AG10803 (cell line): ENCODE results near the gene TRABD.
"Not testable (repeated sequence)": the region's sequence is repeated elsewhere in the genome, so short reads cannot be mapped to it uniquely, and the experiment has no call there.

ENCODE experiments used
- DNase-seq: peaks from one replicate; pipeline ENCODE4 v3.0.0; 2010; ENCODE audit warnings: low read depth
- H3K4me3 ChIP-seq: 2 replicates; pipeline ENCODE4 v1.5.1; 2011; ENCODE audit warnings: mild to moderate bottlenecking, low read length, control low read depth
- TF ChIP-seq, protein P1 (sequence below): conservative IDR thresholded peaks from 2 replicates; pipeline ENCODE4 v1.5.1; 2011; ENCODE audit warnings: mild to moderate bottlenecking, low read length, control low read depth, inconsistent platforms

The TRABD gene

DNA sequence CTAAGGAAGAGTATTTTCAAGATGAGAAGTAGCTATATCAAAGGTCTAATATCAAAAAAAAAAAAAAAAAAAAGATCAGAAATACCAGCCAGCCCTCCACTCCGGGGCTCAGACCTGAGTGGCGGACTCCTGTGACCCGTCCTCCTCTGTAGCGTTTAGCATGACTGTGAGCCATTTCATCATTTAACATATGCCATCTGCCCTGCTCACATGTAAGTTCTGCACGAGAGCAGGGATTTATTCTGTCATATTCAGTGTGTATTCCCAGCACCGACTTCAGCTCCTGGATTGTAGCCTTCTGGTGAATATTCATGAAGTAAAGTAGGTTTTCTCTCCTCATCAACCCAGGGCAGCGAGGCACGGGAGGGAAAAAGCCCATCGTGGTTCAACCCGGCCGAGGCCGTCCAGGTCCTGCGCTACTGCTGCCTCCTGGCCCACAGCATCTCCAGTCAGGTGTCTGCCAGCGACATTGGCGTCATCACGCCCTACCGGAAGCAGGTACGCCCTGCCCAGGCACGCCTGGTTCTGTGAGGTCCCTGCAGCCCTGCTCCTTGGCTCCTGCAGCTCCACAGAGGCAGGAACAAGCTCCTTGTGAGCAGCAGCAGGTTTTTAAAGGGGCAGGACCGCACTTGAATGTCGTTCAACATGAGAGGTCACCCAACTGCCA, 27.9 kb upstream of the TRABD start:
- H3K4me3 ChIP-seq: no peak overlapping the region
- TF ChIP-seq, protein P1, sequence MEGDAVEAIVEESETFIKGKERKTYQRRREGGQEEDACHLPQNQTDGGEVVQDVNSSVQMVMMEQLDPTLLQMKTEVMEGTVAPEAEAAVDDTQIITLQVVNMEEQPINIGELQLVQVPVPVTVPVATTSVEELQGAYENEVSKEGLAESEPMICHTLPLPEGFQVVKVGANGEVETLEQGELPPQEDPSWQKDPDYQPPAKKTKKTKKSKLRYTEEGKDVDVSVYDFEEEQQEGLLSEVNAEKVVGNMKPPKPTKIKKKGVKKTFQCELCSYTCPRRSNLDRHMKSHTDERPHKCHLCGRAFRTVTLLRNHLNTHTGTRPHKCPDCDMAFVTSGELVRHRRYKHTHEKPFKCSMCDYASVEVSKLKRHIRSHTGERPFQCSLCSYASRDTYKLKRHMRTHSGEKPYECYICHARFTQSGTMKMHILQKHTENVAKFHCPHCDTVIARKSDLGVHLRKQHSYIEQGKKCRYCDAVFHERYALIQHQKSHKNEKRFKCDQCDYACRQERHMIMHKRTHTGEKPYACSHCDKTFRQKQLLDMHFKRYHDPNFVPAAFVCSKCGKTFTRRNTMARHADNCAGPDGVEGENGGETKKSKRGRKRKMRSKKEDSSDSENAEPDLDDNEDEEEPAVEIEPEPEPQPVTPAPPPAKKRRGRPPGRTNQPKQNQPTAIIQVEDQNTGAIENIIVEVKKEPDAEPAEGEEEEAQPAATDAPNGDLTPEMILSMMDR: no peak
- no peak for DNase-seq

DNA sequence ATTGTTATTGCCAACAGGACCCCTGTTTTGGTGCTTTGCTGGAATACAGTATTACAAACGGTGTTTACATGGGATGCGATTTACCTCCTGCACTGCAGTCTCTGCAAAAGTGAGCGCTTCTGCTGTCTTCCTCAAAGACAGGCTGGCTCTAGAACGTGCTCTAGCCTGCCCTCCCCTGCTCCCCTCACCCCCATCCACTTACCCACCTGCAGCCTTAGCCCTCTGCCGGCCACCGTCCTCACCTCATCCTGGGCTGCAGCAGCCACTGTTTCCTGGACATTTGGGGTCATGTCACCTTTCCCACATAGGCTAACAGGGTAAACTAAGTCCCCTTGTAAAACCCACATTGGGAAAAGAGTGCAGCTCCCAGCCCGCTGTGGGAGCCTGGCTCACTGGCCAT, 24.8 kb upstream of the TRABD start:
- no peak for DNase-seq
- no peak overlapping the region for H3K4me3 ChIP-seq
- TF ChIP-seq, protein P1: no peak

DNA sequence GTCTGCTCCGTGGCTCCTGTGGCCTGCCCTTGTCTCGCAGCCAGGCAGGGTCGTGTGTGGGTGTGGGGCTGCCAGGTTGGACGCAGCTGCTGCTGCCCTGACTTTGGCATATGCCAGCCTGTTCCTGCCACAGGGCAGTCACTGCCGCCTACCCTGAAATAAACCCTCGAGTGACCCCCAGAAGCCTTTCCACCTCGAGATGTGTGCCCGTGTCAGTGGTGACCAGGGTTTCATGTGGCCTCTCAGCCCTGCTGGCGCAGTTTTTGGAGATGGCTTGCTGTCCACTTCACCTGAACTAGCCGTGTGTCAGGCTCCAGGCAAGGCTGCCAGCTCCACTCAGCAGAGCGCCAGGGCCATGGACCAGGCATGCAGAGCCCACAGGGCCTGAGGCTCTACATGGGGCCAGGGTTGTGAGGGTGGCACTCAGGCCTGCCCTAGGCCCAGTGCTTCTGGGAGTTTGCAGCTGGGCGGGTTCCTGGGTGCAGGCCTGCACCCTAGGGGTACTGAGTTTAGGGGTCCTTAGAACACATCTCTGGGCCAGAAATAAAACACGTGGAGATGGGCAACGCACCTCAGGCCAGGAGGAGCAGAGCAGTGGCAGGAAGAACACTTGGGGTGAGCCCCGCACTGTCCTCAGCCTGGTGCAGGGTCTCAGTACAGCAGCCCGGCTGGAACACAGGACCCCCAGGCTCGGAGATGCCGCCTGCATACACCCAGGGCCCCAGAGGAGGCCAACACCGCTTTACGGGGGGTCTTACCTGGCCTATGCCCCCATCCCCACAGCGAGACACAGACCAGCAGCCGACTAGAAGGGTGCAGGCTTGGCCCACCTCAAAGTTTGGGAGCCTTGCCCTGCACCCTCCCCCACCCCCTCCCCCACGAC, 24.0 kb upstream of the TRABD start:
- no peak overlapping the region for H3K4me3 ChIP-seq
- TF ChIP-seq, protein P1: no peak
- no peak for DNase-seq

DNA sequence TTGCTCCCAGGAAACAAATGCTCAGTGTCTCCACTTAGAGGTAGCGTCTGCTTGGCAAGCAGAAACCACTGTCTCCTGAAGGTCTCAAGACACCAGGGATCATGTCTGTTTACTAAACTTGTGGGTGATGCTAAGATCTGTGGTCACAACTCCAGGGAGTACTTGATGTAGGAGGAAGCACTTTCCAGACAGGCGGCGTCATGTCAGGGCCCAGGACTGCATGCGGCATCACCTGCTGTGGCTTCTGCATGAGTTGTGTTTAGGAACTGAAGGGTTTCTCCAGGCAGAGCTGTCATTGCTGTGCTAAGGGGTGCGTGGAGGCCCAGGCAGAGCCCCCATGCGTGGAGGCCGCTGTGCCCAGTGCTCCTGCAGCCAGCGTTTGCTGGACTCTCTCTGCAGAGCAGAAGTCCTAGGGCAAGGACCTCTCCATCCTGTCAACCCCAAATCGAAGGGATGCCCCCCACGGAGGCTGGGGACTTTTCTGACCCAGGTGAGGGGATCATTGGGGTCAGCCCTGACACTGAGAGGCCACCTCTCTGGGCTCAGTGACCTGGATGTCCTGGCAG, 23.2 kb upstream of the TRABD start:
- DNase-seq: no peak
- H3K4me3 ChIP-seq: no peak overlapping the region
- TF ChIP-seq, protein P1: no peak

DNA sequence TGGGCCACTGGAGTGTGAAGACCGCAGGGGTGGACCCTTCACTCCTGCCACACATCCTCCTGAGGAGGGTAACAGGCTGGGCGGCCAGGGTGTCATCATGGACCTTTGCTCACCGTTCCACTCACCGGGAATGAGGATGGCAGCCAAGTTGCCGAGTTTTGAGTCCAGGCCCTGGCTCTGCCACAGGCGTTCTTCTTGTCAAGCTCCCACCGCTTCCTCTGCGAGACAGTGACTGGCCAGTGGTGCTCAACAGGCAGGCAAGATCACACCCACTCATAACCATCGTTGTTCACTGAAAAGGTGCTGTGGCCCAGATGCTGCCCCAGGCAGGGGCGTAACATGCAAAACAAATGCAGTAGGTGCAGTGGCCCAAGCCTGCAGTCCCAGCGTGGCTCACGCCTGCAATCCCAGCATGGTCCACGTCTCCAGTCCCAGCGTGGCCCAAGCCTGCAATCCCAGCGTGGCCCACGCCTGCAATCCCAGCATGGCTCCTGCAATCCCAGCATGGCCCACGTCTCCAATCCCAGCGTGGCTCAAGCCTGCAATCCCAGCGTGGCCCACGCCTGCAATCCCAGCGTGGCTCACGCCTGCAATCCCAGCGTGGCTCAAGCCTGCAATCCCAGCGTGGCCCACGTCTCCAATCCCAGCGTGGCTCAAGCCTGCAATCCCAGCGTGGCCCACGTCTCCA, 20.1 kb upstream of the TRABD start:
- TF ChIP-seq, protein P1: no peak
- no peak for DNase-seq
- H3K4me3 ChIP-seq: no peak overlapping the region

DNA sequence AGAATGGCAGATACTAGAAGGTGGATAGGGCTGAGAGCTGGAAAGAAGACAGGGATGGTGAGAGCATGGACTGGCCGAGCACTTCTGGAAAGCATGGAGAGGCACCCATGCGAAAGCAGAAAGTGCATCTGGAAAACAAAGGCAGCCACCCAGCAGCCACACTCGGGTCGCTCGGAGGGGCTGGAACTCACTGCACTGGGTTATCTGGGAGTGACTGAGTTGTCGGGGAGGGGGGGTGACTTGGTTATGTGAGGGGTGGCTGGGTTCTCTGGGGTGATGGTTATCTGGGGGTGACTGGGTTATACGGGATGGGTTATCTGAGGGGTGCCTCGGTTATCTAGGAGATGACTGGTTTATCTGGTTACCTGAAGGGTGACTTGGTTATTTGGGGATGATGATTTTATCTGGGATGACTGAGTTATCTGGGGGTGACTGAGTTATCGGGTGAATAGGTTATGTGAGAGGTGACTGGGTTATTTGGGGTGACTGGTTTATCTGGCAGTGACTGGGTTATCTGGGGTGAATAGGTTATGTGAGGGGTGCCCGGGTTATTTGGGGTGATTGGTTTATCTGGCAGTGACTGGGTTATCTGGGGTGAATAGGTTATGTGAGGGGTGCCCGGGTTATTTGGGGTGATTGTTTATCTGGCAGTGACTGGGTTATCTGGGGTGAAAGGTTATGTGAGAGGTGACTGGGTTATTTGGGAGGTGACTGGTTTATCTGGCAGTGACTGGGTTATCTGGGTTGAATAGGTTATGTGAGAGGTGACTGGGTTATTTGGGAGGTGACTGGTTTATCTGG, 17.8 kb upstream of the TRABD start:
- H3K4me3 ChIP-seq: no peak overlapping the region
- DNase-seq: no peak
- TF ChIP-seq, protein P1: no peak

DNA sequence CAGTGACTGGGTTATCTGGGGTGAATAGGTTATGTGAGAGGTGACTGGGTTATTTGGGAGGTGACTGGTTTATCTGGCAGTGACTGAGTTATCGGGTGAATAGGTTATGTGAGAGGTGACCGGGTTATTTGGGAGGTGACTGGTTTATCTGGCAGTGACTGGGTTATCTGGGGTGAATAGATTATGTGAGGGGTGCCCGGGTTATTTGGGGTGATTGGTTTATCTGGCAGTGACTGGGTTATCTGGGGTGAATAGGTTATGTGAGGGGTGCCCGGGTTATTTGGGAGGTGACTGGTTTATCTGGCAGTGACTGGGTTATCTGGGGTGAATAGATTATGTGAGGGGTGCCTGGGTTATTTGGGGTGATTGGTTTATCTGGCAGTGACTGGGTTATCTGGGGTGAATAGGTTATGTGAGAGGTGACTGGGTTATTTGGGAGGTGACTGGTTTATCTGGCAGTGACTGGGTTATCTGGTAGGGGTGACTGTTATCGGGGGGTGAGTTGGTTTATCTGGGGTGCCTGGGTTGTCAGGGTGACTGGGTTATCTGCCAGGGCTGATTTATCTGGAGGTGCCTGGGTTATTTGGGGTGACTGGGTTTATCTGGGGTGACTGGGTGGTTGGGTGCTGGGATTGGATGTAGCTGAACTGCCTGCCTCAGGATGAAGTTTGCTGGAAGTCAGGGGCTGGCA, 17.1 kb upstream of the TRABD start:
- not testable (repeated sequence) for H3K4me3 ChIP-seq

More for the DNA sequence above, 17.1 kb upstream of the TRABD start:
- DNase-seq: not testable (repeated sequence)
